GM21367 (cell line): ENCODE measurements around the gene CERKL.

Experiments used
- ATAC-seq: cut with Tn5 transposase; IDR thresholded peaks from one replicate; pipeline ENCODE4 v1.9.1; 2021; ENCODE audit not compliant: unreplicated experiment

Gene CERKL

GRCh38 chr2:181678861-181679543 is 22.1 kb upstream of the CERKL start:
- ATAC-seq = no peak

- ATAC-seq = peak; percentile 65
Observed at GRCh38 chr2:181677912-181678586, 21.1 kb upstream of the CERKL start.

GRCh38 chr2:181675254-181675653 is 18.3 kb upstream of the CERKL start:
- no peak for ATAC-seq

- no peak for ATAC-seq
Observed at GRCh38 chr2:181674461-181674860, 17.6 kb upstream of the CERKL start.

- ATAC-seq = no peak
Observed at GRCh38 chr2:181673173-181673572, 16.3 kb upstream of the CERKL start.

GRCh38 chr2:181672255-181673008 is 15.5 kb upstream of the CERKL start:
- ATAC-seq = peak; percentile 84

GRCh38 chr2:181670632-181671031 is 13.7 kb upstream of the CERKL start:
- no peak for ATAC-seq

GRCh38 chr2:181667234-181667633 is 10.3 kb upstream of the CERKL start:
- ATAC-seq = no peak

- no peak for ATAC-seq
Observed at GRCh38 chr2:181662287-181662686, 5.4 kb upstream of the CERKL start.

GRCh38 chr2:181660181-181660580 is 3.3 kb upstream of the CERKL start:
- no peak for ATAC-seq

GRCh38 chr2:181658444-181658843 is 1.5 kb upstream of the CERKL start:
- ATAC-seq = no peak

GRCh38 chr2:181657379-181657778 is 474 bp upstream of the CERKL start:
- ATAC-seq = no peak

GRCh38 chr2:181655519-181655918 is 1.4 kb downstream of the CERKL start:
- no peak for ATAC-seq

GRCh38 chr2:181649436-181649979 is 7.4 kb downstream of the CERKL start:
- no peak for ATAC-seq

GRCh38 chr2:181648478-181649155 is 8.3 kb downstream of the CERKL start:
- ATAC-seq = no peak

- no peak for ATAC-seq
Observed at GRCh38 chr2:181646415-181646987, 10.4 kb downstream of the CERKL start.

- no peak for ATAC-seq
Observed at GRCh38 chr2:181643151-181643550, 13.8 kb downstream of the CERKL start.

- ATAC-seq = no peak
Observed at GRCh38 chr2:181642086-181642485, 14.8 kb downstream of the CERKL start.

- ATAC-seq = no peak
Observed at GRCh38 chr2:181639686-181640085, 17.2 kb downstream of the CERKL start.

GRCh38 chr2:181632733-181633401 is 24.0 kb downstream of the CERKL start:
- ATAC-seq = no peak
